ENCODE measurements around the gene NRDC.

DNA sequence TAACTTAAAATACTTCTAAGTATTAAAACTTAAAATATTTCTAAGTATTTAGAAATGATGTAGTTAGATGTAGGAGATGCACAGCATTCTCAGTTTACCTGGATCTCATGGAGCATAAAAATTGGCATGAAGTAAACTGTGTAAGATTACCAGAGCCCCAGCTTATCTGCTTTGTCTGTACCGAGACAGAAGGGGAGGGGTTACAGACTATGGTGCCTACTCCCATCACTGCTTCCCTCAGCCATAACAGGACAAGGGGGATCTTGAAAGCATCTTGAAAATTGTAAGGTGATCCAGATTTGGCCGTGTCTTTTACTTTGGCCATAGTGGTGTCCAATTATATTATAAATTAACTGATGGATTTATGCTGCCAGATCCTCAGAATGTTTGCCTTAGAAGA is 18.8 kb downstream of the NRDC start:
- TF ChIP-seq ZNF202 (tag by site-specific recombination; IDR thresholded peaks at IDR 0.05; ENCODE audit: borderline replicate concordance) (no peak), ZNF544 (tag by site-specific recombination; IDR thresholded peaks at IDR 0.05) (no peak), ZNF366 (tag by site-specific recombination; conservative IDR thresholded peaks at IDR 0.05) (no peak), GLIS2 (tag by site-specific recombination; IDR thresholded peaks at IDR 0.05) (no peak), ZBTB21 (tag by site-specific recombination; IDR thresholded peaks at IDR 0.05) (no peak), ZNF114 (tag by site-specific recombination; IDR thresholded peaks at IDR 0.05) (no peak)
- TF ChIP-seq, protein P1, sequence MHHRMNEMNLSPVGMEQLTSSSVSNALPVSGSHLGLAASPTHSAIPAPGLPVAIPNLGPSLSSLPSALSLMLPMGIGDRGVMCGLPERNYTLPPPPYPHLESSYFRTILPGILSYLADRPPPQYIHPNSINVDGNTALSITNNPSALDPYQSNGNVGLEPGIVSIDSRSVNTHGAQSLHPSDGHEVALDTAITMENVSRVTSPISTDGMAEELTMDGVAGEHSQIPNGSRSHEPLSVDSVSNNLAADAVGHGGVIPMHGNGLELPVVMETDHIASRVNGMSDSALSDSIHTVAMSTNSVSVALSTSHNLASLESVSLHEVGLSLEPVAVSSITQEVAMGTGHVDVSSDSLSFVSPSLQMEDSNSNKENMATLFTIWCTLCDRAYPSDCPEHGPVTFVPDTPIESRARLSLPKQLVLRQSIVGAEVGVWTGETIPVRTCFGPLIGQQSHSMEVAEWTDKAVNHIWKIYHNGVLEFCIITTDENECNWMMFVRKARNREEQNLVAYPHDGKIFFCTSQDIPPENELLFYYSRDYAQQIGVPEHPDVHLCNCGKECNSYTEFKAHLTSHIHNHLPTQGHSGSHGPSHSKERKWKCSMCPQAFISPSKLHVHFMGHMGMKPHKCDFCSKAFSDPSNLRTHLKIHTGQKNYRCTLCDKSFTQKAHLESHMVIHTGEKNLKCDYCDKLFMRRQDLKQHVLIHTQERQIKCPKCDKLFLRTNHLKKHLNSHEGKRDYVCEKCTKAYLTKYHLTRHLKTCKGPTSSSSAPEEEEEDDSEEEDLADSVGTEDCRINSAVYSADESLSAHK (tag by site-specific recombination; IDR thresholded peaks at IDR 0.05): no peak
- TF ChIP-seq, protein P2, sequence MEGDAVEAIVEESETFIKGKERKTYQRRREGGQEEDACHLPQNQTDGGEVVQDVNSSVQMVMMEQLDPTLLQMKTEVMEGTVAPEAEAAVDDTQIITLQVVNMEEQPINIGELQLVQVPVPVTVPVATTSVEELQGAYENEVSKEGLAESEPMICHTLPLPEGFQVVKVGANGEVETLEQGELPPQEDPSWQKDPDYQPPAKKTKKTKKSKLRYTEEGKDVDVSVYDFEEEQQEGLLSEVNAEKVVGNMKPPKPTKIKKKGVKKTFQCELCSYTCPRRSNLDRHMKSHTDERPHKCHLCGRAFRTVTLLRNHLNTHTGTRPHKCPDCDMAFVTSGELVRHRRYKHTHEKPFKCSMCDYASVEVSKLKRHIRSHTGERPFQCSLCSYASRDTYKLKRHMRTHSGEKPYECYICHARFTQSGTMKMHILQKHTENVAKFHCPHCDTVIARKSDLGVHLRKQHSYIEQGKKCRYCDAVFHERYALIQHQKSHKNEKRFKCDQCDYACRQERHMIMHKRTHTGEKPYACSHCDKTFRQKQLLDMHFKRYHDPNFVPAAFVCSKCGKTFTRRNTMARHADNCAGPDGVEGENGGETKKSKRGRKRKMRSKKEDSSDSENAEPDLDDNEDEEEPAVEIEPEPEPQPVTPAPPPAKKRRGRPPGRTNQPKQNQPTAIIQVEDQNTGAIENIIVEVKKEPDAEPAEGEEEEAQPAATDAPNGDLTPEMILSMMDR (tag by site-specific recombination; IDR thresholded peaks at IDR 0.05): no peak
- TF ChIP-seq, protein P3, sequence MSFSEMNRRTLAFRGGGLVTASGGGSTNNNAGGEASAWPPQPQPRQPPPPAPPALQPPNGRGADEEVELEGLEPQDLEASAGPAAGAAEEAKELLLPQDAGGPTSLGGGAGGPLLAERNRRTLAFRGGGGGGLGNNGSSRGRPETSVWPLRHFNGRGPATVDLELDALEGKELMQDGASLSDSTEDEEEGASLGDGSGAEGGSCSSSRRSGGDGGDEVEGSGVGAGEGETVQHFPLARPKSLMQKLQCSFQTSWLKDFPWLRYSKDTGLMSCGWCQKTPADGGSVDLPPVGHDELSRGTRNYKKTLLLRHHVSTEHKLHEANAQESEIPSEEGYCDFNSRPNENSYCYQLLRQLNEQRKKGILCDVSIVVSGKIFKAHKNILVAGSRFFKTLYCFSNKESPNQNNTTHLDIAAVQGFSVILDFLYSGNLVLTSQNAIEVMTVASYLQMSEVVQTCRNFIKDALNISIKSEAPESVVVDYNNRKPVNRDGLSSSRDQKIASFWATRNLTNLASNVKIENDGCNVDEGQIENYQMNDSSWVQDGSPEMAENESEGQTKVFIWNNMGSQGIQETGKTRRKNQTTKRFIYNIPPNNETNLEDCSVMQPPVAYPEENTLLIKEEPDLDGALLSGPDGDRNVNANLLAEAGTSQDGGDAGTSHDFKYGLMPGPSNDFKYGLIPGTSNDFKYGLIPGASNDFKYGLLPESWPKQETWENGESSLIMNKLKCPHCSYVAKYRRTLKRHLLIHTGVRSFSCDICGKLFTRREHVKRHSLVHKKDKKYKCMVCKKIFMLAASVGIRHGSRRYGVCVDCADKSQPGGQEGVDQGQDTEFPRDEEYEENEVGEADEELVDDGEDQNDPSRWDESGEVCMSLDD (tag by site-specific recombination; IDR thresholded peaks at IDR 0.05): no peak
- TF ChIP-seq, protein P4, sequence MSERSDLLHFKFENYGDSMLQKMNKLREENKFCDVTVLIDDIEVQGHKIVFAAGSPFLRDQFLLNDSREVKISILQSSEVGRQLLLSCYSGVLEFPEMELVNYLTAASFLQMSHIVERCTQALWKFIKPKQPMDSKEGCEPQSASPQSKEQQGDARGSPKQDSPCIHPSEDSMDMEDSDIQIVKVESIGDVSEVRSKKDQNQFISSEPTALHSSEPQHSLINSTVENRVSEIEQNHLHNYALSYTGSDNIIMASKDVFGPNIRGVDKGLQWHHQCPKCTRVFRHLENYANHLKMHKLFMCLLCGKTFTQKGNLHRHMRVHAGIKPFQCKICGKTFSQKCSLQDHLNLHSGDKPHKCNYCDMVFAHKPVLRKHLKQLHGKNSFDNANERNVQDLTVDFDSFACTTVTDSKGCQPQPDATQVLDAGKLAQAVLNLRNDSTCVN (tag by site-specific recombination; optimal IDR thresholded peaks at IDR 0.05): no peak
- TF ChIP-seq, protein P5, sequence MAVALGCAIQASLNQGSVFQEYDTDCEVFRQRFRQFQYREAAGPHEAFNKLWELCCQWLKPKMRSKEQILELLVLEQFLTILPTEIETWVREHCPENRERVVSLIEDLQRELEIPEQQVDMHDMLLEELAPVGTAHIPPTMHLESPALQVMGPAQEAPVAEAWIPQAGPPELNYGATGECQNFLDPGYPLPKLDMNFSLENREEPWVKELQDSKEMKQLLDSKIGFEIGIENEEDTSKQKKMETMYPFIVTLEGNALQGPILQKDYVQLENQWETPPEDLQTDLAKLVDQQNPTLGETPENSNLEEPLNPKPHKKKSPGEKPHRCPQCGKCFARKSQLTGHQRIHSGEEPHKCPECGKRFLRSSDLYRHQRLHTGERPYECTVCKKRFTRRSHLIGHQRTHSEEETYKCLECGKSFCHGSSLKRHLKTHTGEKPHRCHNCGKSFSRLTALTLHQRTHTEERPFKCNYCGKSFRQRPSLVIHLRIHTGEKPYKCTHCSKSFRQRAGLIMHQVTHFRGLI (tag by site-specific recombination; IDR thresholded peaks at IDR 0.05): no peak
